BE2C (cell line): Measurements from ENCODE around the gene KAT2A.

Experiments
- DNase-seq: peaks from one replicate; pipeline ENCODE4 v3.0.0-alpha.2; 2020
- H3K27me3 ChIP-seq: fragments of 250-450 bp; sonication (Bioruptor Pico); 2 replicates; pipeline ENCODE4 v1.5.1; 2020; ENCODE audit warnings: mild to moderate bottlenecking
- H3K36me3 ChIP-seq: fragments of 250-450 bp; sonication (Bioruptor Pico); 2 replicates; pipeline ENCODE4 v1.5.1; 2020; ENCODE audit warnings: mild to moderate bottlenecking
- H3K4me1 ChIP-seq: fragments of 250-450 bp; sonication (Bioruptor Pico); 2 replicates; pipeline ENCODE4 v1.5.1; 2020
- H3K4me3 ChIP-seq: 2 replicates; pipeline ENCODE4 v1.5.1; 2011; ENCODE audit warnings: low read depth, low read length
- H3K9me3 ChIP-seq: fragments of 250-450 bp; sonication (Bioruptor Pico); 2 replicates; pipeline ENCODE4 v1.5.1; 2020
- CTCF ChIP-seq: IDR thresholded peaks from 2 replicates; pipeline ENCODE4 v1.5.1; 2012; ENCODE audit warnings: mild to moderate bottlenecking, low read depth, low read length

Gene KAT2A

GRCh38 chr17:42087736-42088705 is 33.1 kb downstream of the KAT2A start:
- H3K36me3 ChIP-seq, result no peaks in the 10 kb centered on the region
- no peak overlapping the region for H3K4me3 ChIP-seq
- no peaks in the 10 kb centered on the region for H3K27me3 ChIP-seq
- no peak for DNase-seq
- H3K4me1 ChIP-seq, result peaks cover 3% of the 10 kb centered on the region; the same call in 1 of the 2 replicates
- no peaks in the 10 kb centered on the region for H3K9me3 ChIP-seq
- no peak for TF ChIP-seq CTCF

- H3K27me3 ChIP-seq, result no peaks in the 10 kb centered on the region
- H3K4me1 ChIP-seq, result peaks cover 3% of the 10 kb centered on the region; the same call in 1 of the 2 replicates
- no peaks in the 10 kb centered on the region for H3K36me3 ChIP-seq
- H3K4me3 ChIP-seq, result no peak overlapping the region
- no peak for TF ChIP-seq CTCF
- no peak for DNase-seq
- no peaks in the 10 kb centered on the region for H3K9me3 ChIP-seq
Observed at GRCh38 chr17:42087042-42087701, 34.0 kb downstream of the KAT2A start.

- no peak for TF ChIP-seq CTCF
Observed at GRCh38 chr17:42081516-42082129, 39.5 kb downstream of the KAT2A start.

GRCh38 chr17:42079541-42079940 is 41.6 kb downstream of the KAT2A start:
- Histone ChIP-seq H3K27me3 (no peaks in the 10 kb centered on the region), H3K4me3 (no peak overlapping the region), H3K9me3 (no peaks in the 10 kb centered on the region), H3K36me3 (no peaks in the 10 kb centered on the region), H3K4me1 (peaks cover 5% of the 10 kb centered on the region)
- no peak for DNase-seq
- no peak for TF ChIP-seq CTCF

More at GRCh38 chr17:42081516-42082129, 39.5 kb downstream of the KAT2A start:
- H3K9me3 ChIP-seq, result no peaks in the 10 kb centered on the region
- H3K4me1 ChIP-seq, result peaks cover 5% of the 10 kb centered on the region
- no peaks in the 10 kb centered on the region for H3K27me3 ChIP-seq
- H3K36me3 ChIP-seq, result no peaks in the 10 kb centered on the region
- H3K4me3 ChIP-seq, result no peak overlapping the region
- no peak for DNase-seq

- no peak for TF ChIP-seq CTCF
- Histone ChIP-seq H3K4me3 (no peak overlapping the region), H3K36me3 (no peaks in the 10 kb centered on the region), H3K27me3 (no peaks in the 10 kb centered on the region), H3K4me1 (peaks cover 5% of the 10 kb centered on the region), H3K9me3 (no peaks in the 10 kb centered on the region)
- no peak for DNase-seq
Observed at GRCh38 chr17:42078396-42079043, 42.6 kb downstream of the KAT2A start.
